Fibroblast of villous mesenchyme (primary cell): ENCODE results near the gene BIN1. TPM values are rescaled to one million over a fixed set of nuclear protein-coding genes. Genes with fewer than 3 reads are reported as not detected.

Source experiments
- DNase-seq: peaks from one replicate; pipeline ENCODE4 v3.0.0-alpha.2; 2010; ENCODE audit warnings: low read depth
- H3K4me3 ChIP-seq: 2 replicates; pipeline ENCODE4 v1.5.1; 2011; ENCODE audit warnings: low read depth, mild to moderate bottlenecking, low read length
- CTCF ChIP-seq: IDR thresholded peaks from 2 replicates; pipeline ENCODE4 v1.5.1; 2012; ENCODE audit warnings: low read depth, mild to moderate bottlenecking, low read length; ENCODE audit not compliant: insufficient read depth
- total RNA-seq: library from RNA; depleted of rRNA; stranded (reverse); fragments of >200 nt; gene quantifications from 2 replicates; pipeline ENCODE4 v1.2.3, GENCODE V29; 2012

BIN1 gene
- total RNA-seq, 1 donor: 75.6 TPM

- H3K4me3 ChIP-seq: no peak overlapping the region
- TF ChIP-seq CTCF: no peak
- DNase-seq: no peak
Observed at GRCh38 chr2:127059559-127059958, 47.4 kb downstream of the BIN1 start.

- TF ChIP-seq CTCF: no peak
- no peak for DNase-seq
- no peak overlapping the region for H3K4me3 ChIP-seq
Observed at GRCh38 chr2:127058954-127059252, 48.1 kb downstream of the BIN1 start.

GRCh38 chr2:127058246-127058953, 48.6 kb downstream of the BIN1 start:
- H3K4me3 ChIP-seq: no peak overlapping the region
- no peak for TF ChIP-seq CTCF
- DNase-seq: no peak

GRCh38 chr2:127057371-127058245, 49.3 kb downstream of the BIN1 start:
- no peak for TF ChIP-seq CTCF
- no peak overlapping the region for H3K4me3 ChIP-seq
- no peak for DNase-seq

- DNase-seq: no peak
- no peak overlapping the region for H3K4me3 ChIP-seq
- TF ChIP-seq CTCF: no peak
Observed at GRCh38 chr2:127056631-127057370, 50.2 kb downstream of the BIN1 start.

- no peak overlapping the region for H3K4me3 ChIP-seq
- no peak for DNase-seq
- no peak for TF ChIP-seq CTCF
Observed at GRCh38 chr2:127056086-127056485, 50.9 kb downstream of the BIN1 start.
